Ascending aorta (tissue), 2 donors: ENCODE data around the gene DNAJC19. TPM values are rescaled to one million over a fixed set of nuclear protein-coding genes. Genes with fewer than 3 reads are reported as not detected.

Source experiments
- DNase-seq, 2 donors: peaks; one replicate each; pipeline ENCODE4 v3.0.0-alpha.2; 2019; ENCODE audit warnings: low spot score in 2 of 2
- H3K27ac ChIP-seq, 2 donors: fragments of 200-600 bp; sonication (generic); one replicate each; pipeline ENCODE4 v1.5.1; 2016 to 2017; ENCODE audit warnings: mild to moderate bottlenecking in 1 of 2
- H3K27me3 ChIP-seq: fragments of 200-600 bp; sonication (generic); one replicate; pipeline ENCODE4 v1.5.1; 2017
- H3K36me3 ChIP-seq, 2 donors: fragments of 200-600 bp; sonication (generic); one replicate each; pipeline ENCODE4 v1.5.1; 2016
- H3K4me1 ChIP-seq, 2 donors: fragments of 200-600 bp; sonication (generic); one replicate each; pipeline ENCODE4 v1.5.1; 2016 to 2017; ENCODE audit warnings: mild to moderate bottlenecking in 1 of 2
- H3K4me3 ChIP-seq, 2 donors: fragments of 200-600 bp; sonication (generic); one replicate each; pipeline ENCODE4 v1.5.1; 2016 to 2017; ENCODE audit warnings: mild to moderate bottlenecking in 1 of 2
- H3K9me3 ChIP-seq, 2 donors: fragments of 200-600 bp; sonication (generic); one replicate each; pipeline ENCODE4 v1.5.1; 2016
- CTCF ChIP-seq, 3 experiments: fragments of 200-600 bp in 2 of 3; fragments of 450-650 bp in 1 of 3; sonication (generic) in 2 of 3; IDR thresholded peaks; one replicate each; pipeline ENCODE4 v1.5.1; 2016 to 2019; ENCODE audit warnings: antibody characterized with exemption in 3 of 3, mild to moderate bottlenecking in 1 of 3, moderate library complexity in 1 of 3
- intact Hi-C: fragments of 100-400 bp; cut with DNase I; formaldehyde crosslinking; loops from one replicate; pipeline ENCODE4 v1.15.1; 2023
- total RNA-seq: library from RNA; depleted of rRNA; stranded (reverse); fragments of >200 nt; gene quantifications from one replicate; pipeline ENCODE4 v1.1.0, GENCODE V29; 2016

DNAJC19 gene
- total RNA-seq, 1 donor from 2014 or later: 5.0 TPM

GRCh38 chr3:180961087-180961486 lies 28.4 kb downstream of the DNAJC19 start:
- H3K4me3 ChIP-seq: no peak overlapping the region
- H3K27ac ChIP-seq: no peak overlapping the region
- intact Hi-C loops: no loop called here
- H3K27me3 ChIP-seq: no peaks in the 10 kb centered on the region
- DNase-seq: no peak
- no peaks in the 10 kb centered on the region for H3K9me3 ChIP-seq
- TF ChIP-seq CTCF (IDR thresholded peaks at IDR 0.05): no peak
- no peaks in the 10 kb centered on the region for H3K4me1 ChIP-seq
- peaks cover 45 to 78% of the 10 kb centered on the region in 2 donors for H3K36me3 ChIP-seq

GRCh38 chr3:180959691-180960090 lies 29.8 kb downstream of the DNAJC19 start:
- Histone ChIP-seq H3K27ac (no peak overlapping the region), H3K4me1 (no peaks in the 10 kb centered on the region), H3K9me3 (no peaks in the 10 kb centered on the region), H3K27me3 (no peaks in the 10 kb centered on the region), H3K36me3 (peaks cover 37 to 82% of the 10 kb centered on the region in 2 donors), H3K4me3 (no peak overlapping the region)
- no peak for DNase-seq
- no peak for TF ChIP-seq CTCF (IDR thresholded peaks at IDR 0.05)
- intact Hi-C loops: loop anchor here (10.0 kb wide), 1 partner anchor 155 kb away; no protein-coding TSS in a partner anchor

- H3K4me1 ChIP-seq: no peaks in the 10 kb centered on the region
- DNase-seq: no peak
- H3K4me3 ChIP-seq: no peak overlapping the region
- H3K36me3 ChIP-seq: peaks cover 40 to 55% of the 10 kb centered on the region in 2 donors
- H3K27me3 ChIP-seq: no peaks in the 10 kb centered on the region
- intact Hi-C loops: no loop called here
- no peak overlapping the region for H3K27ac ChIP-seq
- H3K9me3 ChIP-seq: no peaks in the 10 kb centered on the region
- TF ChIP-seq CTCF (IDR thresholded peaks at IDR 0.05): no peak
Observed at GRCh38 chr3:180947761-180948390, 41.7 kb downstream of the DNAJC19 start.

- H3K36me3 ChIP-seq: peaks cover 13 to 20% of the 10 kb centered on the region in 2 donors
- intact Hi-C loops: no loop called here
Observed at GRCh38 chr3:180940826-180941225, 48.7 kb downstream of the DNAJC19 start.

GRCh38 chr3:180934638-180935037 lies 54.9 kb downstream of the DNAJC19 start:
- peaks cover 0 to 2% of the 10 kb centered on the region in 2 donors for H3K4me1 ChIP-seq
- intact Hi-C loops: no loop called here

More at GRCh38 chr3:180940826-180941225, 48.7 kb downstream of the DNAJC19 start:
- Histone ChIP-seq H3K9me3 (no peaks in the 10 kb centered on the region), H3K4me3 (no peak overlapping the region), H3K27ac (no peak overlapping the region), H3K4me1 (no peaks in the 10 kb centered on the region), H3K27me3 (no peaks in the 10 kb centered on the region)
- TF ChIP-seq CTCF (IDR thresholded peaks at IDR 0.05): no peak
- no peak for DNase-seq

More at GRCh38 chr3:180934638-180935037, 54.9 kb downstream of the DNAJC19 start:
- Histone ChIP-seq H3K27ac (no peak overlapping the region), H3K9me3 (no peaks in the 10 kb centered on the region), H3K36me3 (peaks cover 11 to 18% of the 10 kb centered on the region in 2 donors), H3K27me3 (no peaks in the 10 kb centered on the region), H3K4me3 (no peak overlapping the region)
- DNase-seq: no peak
- TF ChIP-seq CTCF (IDR thresholded peaks at IDR 0.05): no peak

Other genes with a start within 250 kb of the DNAJC19 start
- 9.6 TPM for gene FXR1, start 77.1 kb downstream of the DNAJC19 start, total RNA-seq